Gastroesophageal sphincter (tissue), 4 donors: ENCODE data around the gene MIOS. TPM values are rescaled to one million over a fixed set of nuclear protein-coding genes. Genes with fewer than 3 reads are reported as not detected.

Experiments
- ATAC-seq: fragments of 150-250 bp; one replicate; pipeline ENCODE4 v1.9.1; 2016; ENCODE audit warnings: mild to moderate bottlenecking, moderate library complexity
- H3K27ac ChIP-seq, 4 donors: fragments of 200-600 bp; sonication (generic) in 3 of 4; 1 replicate in 3 of 4; 2 replicates in 1 of 4; pipeline ENCODE4 v1.5.1; 2016 to 2019
- H3K27me3 ChIP-seq: fragments of 200-600 bp; sonication (generic); one replicate; pipeline ENCODE4 v1.5.1; 2019
- H3K36me3 ChIP-seq, 2 donors: fragments of 200-600 bp; sonication (generic); one replicate each; pipeline ENCODE4 v1.5.1; 2019; ENCODE audit warnings: control low read depth in 1 of 2
- H3K4me1 ChIP-seq, 3 donors: fragments of 200-600 bp; sonication (generic); 1 replicate in 2 of 3; 2 replicates in 1 of 3; pipeline ENCODE4 v1.5.1; 2016 to 2019; ENCODE audit warnings: control low read depth in 2 of 3
- H3K4me3 ChIP-seq, 2 donors: fragments of 200-600 bp; sonication (generic); one replicate each; pipeline ENCODE4 v1.5.1; 2019; ENCODE audit warnings: mild to moderate bottlenecking in 1 of 2, moderate library complexity in 1 of 2
- H3K9me3 ChIP-seq, 3 donors: fragments of 200-600 bp; sonication (generic); one replicate each; pipeline ENCODE4 v1.5.1; 2017 to 2019; ENCODE audit warnings: control low read depth in 2 of 3
- CTCF ChIP-seq, 4 experiments: fragments of 200-600 bp in 2 of 4; fragments of 450-650 bp in 2 of 4; sonication (generic) in 1 of 4; IDR thresholded peaks; one replicate each; pipeline ENCODE4 v1.5.1; 2017 to 2019; ENCODE audit warnings: antibody characterized with exemption in 4 of 4, mild to moderate bottlenecking in 2 of 4, moderate library complexity in 2 of 4
- EP300 ChIP-seq: sonication (generic); formaldehyde crosslinking; IDR thresholded peaks from one replicate; pipeline ENCODE4 v1.6.1; 2017; ENCODE audit warnings: antibody characterized with exemption, mild to moderate bottlenecking
- POLR2A ChIP-seq, 2 donors: fragments of 450-650 bp; IDR thresholded peaks; one replicate each; pipeline ENCODE4 v1.6.1; 2017; ENCODE audit warnings: antibody characterized with exemption in 2 of 2, mild to moderate bottlenecking in 2 of 2, moderate library complexity in 1 of 2
- POLR2AphosphoS5 ChIP-seq: sonication (generic); formaldehyde crosslinking; IDR thresholded peaks from one replicate; pipeline ENCODE4 v1.6.1; 2017; ENCODE audit warnings: antibody characterized with exemption
- WGBS, 2 donors: methylation state at CpG; one replicate each; pipeline ENCODE4 v1.1.5; 2018; ENCODE audit warnings: low coverage in 1 of 2; 5-methylcytosine and 5-hydroxymethylcytosine counted together
- total RNA-seq, 4 donors: library from RNA; depleted of rRNA; stranded (reverse); fragments of >200 nt; gene quantifications; one replicate each; pipeline ENCODE4 v1.1.0, GENCODE V29; 2016

MIOS gene
- total RNA-seq, 4 donors from 2014 or later: 24.2 to 40.3 (median 31.5) TPM

GRCh38 chr7:7533831-7534430, 32.8 kb upstream of the MIOS start:
- no peak overlapping the region for H3K4me3 ChIP-seq
- 47 to 74% methylated on average over 3 of the region's 3 CpGs for WGBS, 2 donors
- ATAC-seq: no peak

DNA sequence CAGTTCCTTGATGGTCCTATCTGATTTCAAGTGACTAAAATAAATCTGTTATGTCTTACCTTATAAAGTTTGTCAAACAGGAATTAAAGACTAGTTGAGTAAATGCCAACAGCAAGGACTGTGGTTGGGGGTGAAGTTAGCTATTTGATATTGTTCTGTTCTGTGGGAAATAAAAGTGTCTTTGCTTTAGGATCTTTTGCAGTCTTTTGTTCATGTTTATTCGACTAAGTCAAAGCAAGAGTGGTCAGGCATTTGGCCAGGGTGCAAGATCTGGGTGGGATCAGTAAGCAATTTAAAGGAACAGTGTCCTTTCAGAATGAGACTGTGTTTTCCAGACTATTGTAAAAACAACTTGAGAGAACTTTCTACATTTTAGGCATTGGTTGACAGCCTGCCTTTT, 31.0 kb upstream of the MIOS start, which contains the start of gene COL28A1:
Gene COL28A1 (minus strand): TSS at position 183 of the 400 bp plus-strand sequence. CDS start 2,998 bp downstream, outside the sequence.
- Histone ChIP-seq H3K4me1 (no peaks in the 10 kb centered on the region), H3K27me3 (no peaks in the 10 kb centered on the region), H3K36me3 (no peaks in the 10 kb centered on the region), H3K4me3 (peak within 1 kb of the TSS in 1 of 2 donors; percentile 6), H3K27ac (no peak within 1 kb of the TSS), H3K9me3 (no peaks in the 10 kb centered on the region)
- ATAC-seq: no peak
- no peak for TF ChIP-seq CTCF (IDR thresholded peaks at IDR 0.05)
- no peak for TF ChIP-seq EP300
- no peak for TF ChIP-seq POLR2AphosphoS5
- TF ChIP-seq POLR2A (IDR thresholded peaks at IDR 0.05): no peak
- WGBS, 2 donors: 15 to 20% methylated on average over 1 of the region's 1 CpG

More at GRCh38 chr7:7533831-7534430, 32.8 kb upstream of the MIOS start:
- no peaks in the 10 kb centered on the region for H3K9me3 ChIP-seq
- H3K27ac ChIP-seq: no peak overlapping the region
- no peak for TF ChIP-seq EP300
- TF ChIP-seq CTCF (IDR thresholded peaks at IDR 0.05): no peak
- no peak for TF ChIP-seq POLR2AphosphoS5
- TF ChIP-seq POLR2A (IDR thresholded peaks at IDR 0.05): no peak
- H3K36me3 ChIP-seq: no peaks in the 10 kb centered on the region
- H3K4me1 ChIP-seq: no peaks in the 10 kb centered on the region
- H3K27me3 ChIP-seq: no peaks in the 10 kb centered on the region

DNA sequence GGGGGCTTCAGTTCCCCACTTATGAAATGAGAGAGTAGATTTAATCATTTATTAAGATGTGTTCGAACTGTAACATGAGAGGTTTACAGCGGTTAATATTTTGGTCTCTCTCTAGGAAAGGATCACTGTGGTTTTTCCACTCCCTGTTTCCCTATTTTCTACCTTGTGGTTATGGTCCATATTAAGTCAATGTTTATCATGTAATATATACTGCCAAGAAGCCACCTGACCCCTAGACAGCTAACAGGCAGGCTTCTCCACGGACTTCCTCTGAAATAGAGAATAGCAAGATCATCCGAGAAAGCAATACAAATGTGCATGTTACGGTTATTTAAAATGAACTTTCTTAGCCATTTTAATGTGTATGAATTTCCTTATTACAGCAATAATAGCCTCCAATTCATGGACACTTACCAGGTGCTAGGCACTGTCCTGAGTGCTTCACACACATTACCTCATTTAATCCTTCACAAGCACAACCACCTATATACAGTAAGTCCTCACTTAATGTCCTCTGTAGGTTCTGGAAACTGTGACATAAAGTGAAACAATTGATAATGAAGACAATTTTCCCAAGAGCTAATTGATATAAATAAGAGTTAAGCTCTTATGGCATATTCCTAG, 30.2 kb upstream of the MIOS start:
- WGBS, 2 donors: 61 to 62% methylated on average over 4 to 5 of the region's 5 CpGs
- H3K27me3 ChIP-seq: no peaks in the 10 kb centered on the region
- no peak for ATAC-seq
- H3K36me3 ChIP-seq: no peaks in the 10 kb centered on the region
- TF ChIP-seq EP300 (no peak), POLR2AphosphoS5 (no peak), POLR2A (IDR thresholded peaks at IDR 0.05) (no peak), CTCF (IDR thresholded peaks at IDR 0.05) (no peak)
- H3K4me1 ChIP-seq: no peaks in the 10 kb centered on the region
- no peak overlapping the region for H3K27ac ChIP-seq
- H3K9me3 ChIP-seq: no peaks in the 10 kb centered on the region
- no peak overlapping the region for H3K4me3 ChIP-seq

GRCh38 chr7:7537711-7538110, 29.0 kb upstream of the MIOS start:
- no peak overlapping the region for H3K27ac ChIP-seq
- TF ChIP-seq CTCF (IDR thresholded peaks at IDR 0.05) (no peak), POLR2AphosphoS5 (no peak), EP300 (no peak), POLR2A (IDR thresholded peaks at IDR 0.05) (no peak)
- no peaks in the 10 kb centered on the region for H3K4me1 ChIP-seq
- no peak overlapping the region for H3K4me3 ChIP-seq
- 78 to 100% methylated on average over 1 to 2 of the region's 2 CpGs for WGBS, 2 donors
- no peaks in the 10 kb centered on the region for H3K9me3 ChIP-seq
- H3K27me3 ChIP-seq: no peaks in the 10 kb centered on the region
- ATAC-seq: no peak
- H3K36me3 ChIP-seq: no peaks in the 10 kb centered on the region

DNA sequence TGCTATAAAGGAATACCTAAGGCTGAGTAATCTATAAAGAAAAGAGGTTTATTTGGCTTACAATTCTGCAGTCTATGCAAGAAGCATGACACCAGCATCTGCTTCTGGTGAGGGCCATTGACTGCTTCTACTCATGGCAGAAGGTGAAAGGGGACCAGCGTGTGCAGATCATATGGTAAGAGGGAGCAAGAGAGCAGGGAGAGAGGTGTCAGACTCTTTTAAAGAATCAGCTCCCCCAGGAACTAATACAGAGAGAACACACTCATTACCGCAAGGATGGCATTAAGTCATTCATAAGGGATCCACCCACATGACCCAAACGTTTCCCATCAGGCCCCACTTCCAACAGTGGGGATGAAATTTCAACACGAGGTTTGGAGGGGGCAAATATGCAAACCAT, 27.5 kb upstream of the MIOS start:
- no peak for ATAC-seq
- TF ChIP-seq CTCF (IDR thresholded peaks at IDR 0.05) (no peak), POLR2AphosphoS5 (no peak), POLR2A (IDR thresholded peaks at IDR 0.05) (no peak), EP300 (no peak)
- 70 to 72% methylated on average over 3 to 4 of the region's 4 CpGs for WGBS, 2 donors
- H3K4me1 ChIP-seq: no peaks in the 10 kb centered on the region
- no peak overlapping the region for H3K4me3 ChIP-seq
- no peaks in the 10 kb centered on the region for H3K36me3 ChIP-seq
- H3K27me3 ChIP-seq: no peaks in the 10 kb centered on the region
- H3K27ac ChIP-seq: no peak overlapping the region
- no peaks in the 10 kb centered on the region for H3K9me3 ChIP-seq
